Stimulated activated CD4-positive, alpha-beta T cell treated with anti-CD3 and anti-CD28 coated beads, Interleukin-4, amount 100 ng/mL, for 4 hours (primary cell): ENCODE measurements around the gene TMEM256.

Experiments
- DNase-seq, 2 experiments: peaks; one replicate each; pipeline ENCODE4 v3.0.0-alpha.2; 2020

Gene TMEM256

DNA sequence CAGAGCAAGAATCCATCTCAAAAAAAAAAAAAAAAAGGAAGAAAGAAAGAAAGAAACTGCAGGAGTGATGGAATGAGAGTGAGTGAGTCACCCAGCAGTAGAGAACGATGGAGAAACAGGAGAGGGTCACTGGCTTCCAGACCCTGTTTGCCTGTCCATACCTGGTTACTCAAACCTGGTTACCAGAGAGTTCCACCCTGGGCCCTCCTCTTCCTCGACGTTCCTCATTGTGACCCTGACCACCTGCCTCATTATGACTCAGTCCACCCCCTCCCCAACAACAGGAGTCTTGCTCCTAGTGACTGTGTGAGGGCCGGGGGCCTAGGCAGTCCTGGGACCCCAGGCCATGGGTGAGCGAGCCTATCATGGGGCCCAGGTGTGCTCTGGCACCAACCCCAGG, 24.7 kb upstream of the TMEM256 start, which contains the start of gene SPEM3:
SPEM3 (plus strand) TSS at position 301 of the 400 bp plus-strand sequence; CDS start at position 347, 46 bp downstream.
- no peak for DNase-seq

GRCh38 chr17:7427549-7427948, 23.7 kb upstream of the TMEM256 start:
- no peak for DNase-seq

DNA sequence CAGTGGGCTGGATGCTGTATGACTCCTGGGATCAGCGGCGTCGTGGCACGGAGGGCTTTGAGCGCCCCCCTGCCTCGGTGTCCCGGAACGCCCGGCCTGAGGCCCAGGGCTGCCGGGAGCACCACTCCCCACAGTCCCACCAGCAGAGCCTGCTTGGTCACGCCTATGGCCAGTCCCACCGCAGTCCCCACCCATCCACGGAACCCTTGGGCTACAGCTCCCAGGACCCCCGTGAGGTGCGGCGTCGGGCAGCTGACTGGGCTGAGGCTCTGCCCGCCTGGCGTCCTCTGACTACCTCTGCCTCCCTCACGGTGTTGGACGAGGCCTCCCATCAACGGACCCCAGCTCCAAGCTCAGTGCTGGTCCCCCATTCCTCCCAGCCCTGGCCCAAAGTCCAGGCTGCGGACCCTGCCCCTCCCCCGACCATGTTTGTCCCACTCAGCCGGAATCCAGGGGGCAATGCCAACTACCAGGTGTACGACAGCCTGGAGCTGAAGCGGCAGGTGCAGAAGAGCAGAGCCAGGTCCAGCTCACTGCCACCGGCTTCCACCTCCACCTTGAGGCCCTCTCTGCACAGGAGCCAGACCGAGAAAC, 23.1 kb upstream of the TMEM256 start:
- no peak for DNase-seq

DNA sequence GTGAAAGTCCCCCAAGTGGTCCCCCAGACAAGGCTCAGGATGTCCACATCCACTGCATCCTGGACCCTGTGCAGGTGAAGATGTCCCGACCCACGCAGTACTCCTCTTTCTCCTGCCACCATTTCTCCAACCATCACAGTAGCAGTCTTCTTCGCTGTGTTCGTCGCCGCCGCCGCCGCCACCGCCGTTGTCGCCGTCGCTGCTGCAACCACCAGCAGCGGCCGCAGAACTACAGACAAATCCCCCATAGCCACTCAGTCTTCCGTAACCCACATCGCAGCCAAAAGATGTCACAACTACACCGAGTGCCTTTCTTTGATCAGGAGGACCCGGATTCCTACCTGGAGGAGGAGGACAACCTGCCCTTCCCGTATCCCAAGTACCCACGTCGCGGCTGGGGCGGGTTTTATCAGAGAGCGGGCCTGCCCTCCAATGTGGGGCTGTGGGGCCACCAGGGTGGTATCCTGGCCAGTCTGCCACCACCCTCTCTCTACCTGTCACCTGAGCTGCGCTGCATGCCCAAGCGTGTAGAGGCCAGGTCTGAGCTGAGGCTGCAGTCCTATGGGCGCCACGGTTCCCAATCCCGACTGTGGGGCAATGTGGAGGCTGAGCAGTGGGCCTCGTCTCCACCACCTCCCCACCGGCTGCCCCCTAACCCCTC, 22.4 kb upstream of the TMEM256 start:
- no peak for DNase-seq

DNA sequence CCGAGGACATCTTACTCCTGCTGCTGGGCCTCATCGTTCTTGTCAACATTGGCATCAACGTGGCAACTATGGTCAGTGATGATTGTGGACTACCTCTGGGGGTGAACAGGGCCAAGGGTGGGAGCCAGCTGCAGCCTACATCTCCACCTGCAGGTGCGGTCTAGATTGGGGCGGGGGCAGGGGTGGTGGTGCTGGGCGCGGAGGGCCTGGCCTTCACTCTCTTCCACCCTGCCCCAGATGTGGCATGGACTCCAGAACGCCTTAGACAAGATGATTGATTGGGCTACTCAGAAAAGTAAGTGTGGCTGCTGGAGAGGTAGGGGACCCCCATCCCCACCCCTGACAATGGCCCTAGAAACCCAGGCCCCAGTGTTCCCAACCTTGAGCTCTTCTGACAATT, 21.9 kb upstream of the TMEM256 start:
- no peak for DNase-seq

- DNase-seq, result no peak
Measured at GRCh38 chr17:7425316-7425715, 21.4 kb upstream of the TMEM256 start, which contains the start of gene SPEM2. SPEM2 (plus strand) TSS chr17:7425616; CDS start chr17:7425689, 73 bp downstream.

DNA sequence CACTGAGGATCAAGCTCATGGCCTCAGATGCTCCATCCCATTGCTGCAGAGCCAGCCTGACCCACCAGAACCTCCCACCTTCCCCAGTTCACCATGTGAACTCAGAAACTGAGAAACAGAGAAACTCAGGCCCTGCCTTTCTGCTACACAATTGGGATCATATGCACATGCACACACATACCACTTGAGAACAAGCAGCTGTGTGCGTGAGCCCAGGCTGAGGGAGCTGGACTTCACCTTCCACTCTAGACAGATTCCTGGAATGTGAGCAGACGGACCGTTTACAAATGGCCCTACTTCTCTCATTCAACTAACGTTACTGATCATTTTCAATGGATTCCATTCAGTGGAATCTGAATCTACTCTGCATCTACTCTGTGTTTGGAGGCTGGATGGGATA, 19.8 kb upstream of the TMEM256 start:
- no peak for DNase-seq

DNA sequence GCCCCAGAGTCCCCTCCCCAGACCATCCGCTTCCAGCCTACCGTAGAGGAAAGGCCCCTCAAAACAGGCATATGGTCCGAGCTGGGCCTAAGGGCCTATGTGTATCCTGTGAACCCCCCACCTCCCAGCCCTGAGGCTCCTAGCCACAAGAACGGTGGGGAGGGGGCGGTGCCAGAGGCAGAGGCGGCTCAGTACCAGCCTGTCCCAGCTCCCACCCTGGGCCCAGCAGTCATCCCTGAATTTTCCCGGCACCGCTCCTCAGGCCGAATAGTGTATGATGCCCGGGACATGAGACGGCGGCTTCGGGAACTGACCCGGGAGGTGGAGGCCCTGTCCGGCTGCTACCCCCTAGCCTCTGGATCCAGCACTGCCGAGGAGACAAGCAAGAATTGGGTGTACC, 17.3 kb upstream of the TMEM256 start:
- no peak for DNase-seq

DNA sequence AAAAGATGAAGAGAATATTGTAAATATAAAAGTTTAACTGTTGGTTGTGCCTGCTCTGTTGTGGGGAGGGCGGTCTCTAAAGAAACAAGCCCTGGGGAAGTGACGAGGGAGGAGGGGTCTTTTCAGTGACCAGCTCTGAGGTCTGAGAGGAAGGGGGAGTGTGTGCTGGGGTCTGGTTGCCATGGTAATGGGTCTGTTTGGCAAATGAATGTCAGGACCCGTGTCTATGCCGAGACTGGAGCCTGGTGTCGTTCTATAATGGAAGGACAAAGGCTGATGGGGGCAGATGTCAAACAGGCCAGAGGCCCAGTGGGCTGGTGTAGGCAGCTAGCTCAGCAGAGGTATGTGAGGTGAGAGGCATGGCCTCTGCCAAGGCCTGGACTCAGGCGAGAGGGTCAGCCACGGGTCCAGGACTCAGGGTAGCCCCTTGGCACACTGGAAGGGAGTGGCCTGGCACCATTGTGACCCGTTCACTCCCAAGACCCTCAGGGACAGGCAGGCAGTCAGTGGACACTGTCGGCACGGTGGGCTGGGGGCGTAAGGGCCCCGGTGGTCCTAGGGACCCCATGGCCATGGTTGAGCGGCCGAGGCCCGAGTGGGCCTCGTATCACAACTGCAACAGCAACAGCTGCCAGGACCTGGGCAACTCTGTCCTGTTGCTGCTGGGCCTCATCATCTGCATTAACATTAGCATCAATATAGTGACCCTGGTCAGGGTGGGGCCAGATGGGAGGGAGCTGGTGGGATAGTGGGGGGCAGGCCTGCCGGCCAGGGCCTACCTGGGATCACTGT, 16.1 kb upstream of the TMEM256 start, which contains the start of gene SPEM1:
SPEM1 (plus strand) TSS at position 506 of the 792 bp plus-strand sequence; CDS start at position 567, 61 bp downstream.
- DNase-seq, result no peak

DNA sequence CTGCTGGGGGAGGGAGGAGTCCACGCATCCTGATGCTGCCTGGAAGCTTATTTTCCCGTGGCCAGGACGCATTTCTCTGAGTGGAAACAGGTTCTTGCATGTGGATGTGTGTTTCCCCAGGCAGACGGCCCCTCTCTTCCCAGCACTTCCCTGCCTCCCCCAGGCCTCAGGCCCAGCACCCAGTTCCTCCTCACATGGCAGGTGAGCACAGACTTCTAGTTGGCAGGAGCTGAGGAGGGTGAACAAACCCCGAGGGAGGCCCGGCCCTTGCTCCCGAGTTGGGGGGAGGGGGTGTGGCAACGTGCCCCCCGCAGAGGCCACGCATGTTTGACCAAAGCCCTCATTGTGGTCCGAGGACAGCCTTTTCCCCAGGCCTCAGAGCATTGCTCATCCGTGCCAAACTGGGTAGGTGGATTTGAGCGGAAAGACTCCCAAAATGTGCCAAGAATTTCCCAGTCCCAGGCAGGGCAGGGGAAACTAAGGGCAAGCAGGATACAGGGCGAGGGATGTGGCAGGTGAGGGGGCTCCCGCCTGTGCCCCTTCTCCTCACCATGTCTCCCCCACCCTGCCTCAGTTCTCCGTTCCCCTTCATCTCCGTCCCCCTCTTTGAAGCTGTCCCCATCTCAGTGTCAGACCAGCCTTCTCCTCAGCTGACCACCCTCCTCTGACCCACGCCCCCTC, 14.7 kb upstream of the TMEM256 start:
- no peak for DNase-seq

DNA sequence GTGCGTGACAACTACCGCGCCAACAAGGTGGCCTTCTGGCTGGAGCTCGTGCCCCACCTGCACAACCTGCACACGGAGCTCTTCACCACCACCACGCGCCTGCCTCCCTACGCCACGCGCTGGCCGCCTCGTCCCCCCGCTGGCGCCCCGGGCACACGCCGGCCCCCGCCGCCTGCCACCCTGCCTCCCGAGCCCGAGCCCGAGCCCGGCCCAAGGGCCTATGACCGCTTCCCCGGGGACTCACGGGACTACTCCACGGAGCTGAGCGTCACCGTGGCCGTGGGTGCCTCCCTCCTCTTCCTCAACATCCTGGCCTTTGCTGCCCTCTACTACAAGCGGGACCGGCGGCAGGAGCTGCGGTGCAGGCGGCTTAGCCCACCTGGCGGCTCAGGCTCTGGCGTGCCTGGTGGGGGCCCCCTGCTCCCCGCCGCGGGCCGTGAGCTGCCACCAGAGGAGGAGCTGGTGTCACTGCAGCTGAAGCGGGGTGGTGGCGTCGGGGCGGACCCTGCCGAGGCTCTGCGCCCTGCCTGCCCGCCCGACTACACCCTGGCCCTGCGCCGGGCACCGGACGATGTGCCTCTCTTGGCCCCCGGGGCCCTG, 13.3 kb upstream of the TMEM256 start:
- no peak for DNase-seq

DNA sequence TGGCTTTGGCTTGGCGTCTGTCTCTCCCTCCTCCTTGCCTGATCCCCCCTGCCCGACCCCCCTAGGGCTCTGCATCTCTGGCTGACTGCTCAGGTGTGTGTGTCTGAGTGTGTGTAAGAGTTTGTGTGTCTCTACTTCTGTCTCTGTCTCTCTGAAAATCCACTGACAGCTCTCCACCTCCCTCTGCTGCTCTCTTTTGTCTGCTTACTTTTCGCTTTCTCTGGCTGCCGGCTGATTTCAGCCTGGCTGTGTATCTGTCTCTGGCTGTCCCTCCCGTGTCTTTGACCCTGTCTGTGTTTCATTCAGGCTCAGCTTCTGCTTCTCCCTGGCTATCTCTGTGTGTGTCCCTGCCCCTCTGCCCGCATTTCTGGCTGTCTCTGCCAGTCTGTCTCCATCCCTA, 12.4 kb upstream of the TMEM256 start:
- DNase-seq, result no peak

DNA sequence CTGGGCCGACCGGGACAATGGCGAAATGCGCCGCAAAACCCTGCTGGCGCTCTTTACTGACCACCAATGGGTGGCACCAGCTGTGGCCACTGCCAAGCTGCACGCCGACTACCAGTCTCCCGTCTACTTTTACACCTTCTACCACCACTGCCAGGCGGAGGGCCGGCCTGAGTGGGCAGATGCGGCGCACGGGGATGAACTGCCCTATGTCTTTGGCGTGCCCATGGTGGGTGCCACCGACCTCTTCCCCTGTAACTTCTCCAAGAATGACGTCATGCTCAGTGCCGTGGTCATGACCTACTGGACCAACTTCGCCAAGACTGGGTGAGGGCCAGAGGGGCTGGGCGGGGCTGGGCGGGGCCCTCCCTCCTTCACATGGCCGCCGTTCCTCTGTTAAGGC, 11.9 kb upstream of the TMEM256 start:
- no peak for DNase-seq

GRCh38 chr17:7414837-7415236, 10.9 kb upstream of the TMEM256 start:
- DNase-seq, result no peak

- no peak for DNase-seq
Measured at GRCh38 chr17:7413346-7413985, 9.6 kb upstream of the TMEM256 start.

DNA sequence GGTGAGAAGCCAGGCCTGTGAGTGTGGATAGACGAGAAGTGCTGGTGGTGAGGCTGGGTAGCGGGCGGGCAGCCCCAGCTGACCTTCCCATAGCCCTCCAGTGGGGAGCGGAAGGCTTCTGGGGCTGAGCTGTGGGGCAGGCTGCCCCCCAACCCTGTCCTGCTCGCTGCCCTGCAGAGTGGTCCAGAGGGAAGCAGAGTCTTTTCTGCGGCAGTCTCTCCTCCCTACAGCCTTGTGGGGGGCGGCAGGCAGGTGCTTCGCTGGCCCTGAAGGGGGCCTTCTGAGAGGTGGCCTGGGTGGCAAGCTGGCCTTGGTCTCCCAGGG, 7.5 kb upstream of the TMEM256 start:
- no peak for DNase-seq

- DNase-seq, result no peak
Measured at GRCh38 chr17:7410634-7411426, 6.9 kb upstream of the TMEM256 start.

GRCh38 chr17:7409716-7410115, 5.8 kb upstream of the TMEM256 start:
- DNase-seq, result no peak

GRCh38 chr17:7408863-7409262, 5.0 kb upstream of the TMEM256 start:
- DNase-seq, result no peak

GRCh38 chr17:7408252-7408727, 4.4 kb upstream of the TMEM256 start:
- no peak for DNase-seq

GRCh38 chr17:7407485-7408251, 3.8 kb upstream of the TMEM256 start, which contains the start of gene NLGN2:
NLGN2 (plus strand) TSS chr17:7407845; CDS start chr17:7408256, 411 bp downstream.
- DNase-seq, result no peak
